Measurements from ENCODE around the gene SLC4A11.

The SLC4A11 gene

DNA sequence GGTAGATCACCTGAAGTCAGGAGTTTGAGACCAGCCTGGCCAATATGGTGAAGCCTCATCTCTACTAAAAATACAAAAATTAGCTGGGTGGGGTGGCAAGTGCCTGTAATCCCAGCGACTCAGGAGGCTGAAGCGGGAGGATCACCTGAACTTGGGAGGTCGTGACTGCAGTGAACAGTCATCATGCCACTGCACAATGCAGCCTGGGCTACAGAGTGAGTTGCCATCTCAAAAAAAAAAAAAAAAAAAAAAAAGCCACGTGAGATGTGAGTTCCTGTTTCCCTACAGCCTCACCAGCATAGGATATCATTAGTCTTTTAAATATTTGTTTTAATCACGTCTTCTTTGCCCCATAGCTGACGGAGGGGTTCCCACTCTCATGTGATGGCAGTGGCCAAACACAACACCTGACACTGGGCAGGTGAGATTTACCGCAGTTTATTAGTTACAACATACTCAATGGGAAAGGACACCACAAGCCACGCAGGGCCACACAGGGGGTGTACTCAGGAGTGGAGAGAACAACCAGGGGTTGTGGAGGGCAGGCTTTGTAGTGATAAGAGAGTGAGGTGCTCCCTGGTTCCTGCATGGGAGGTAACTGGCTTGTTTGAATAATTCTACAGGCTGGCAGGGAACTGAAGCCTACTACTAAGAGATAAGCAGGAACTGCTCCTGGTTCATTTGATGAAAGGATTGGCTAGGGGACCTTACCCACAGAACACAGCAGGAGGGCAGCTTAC is 61.1 kb downstream of the SLC4A11 start:
- no peak for DNase-seq (ENCODE audit: insufficient read length, low spot score)
- FAIRE-seq: no peak

Data from GM19239 (cell line).